GM18517 (cell line): ENCODE data around the gene FGFR3.
"Not testable (repeated sequence)": the region's sequence is repeated elsewhere in the genome, so short reads cannot be mapped to it uniquely, and the experiment has no call there.

Experiments
- ATAC-seq: cut with Tn5 transposase; IDR thresholded peaks from one replicate; pipeline ENCODE4 v1.9.1; 2021; ENCODE audit warnings: mild to moderate bottlenecking, moderate library complexity; ENCODE audit not compliant: unreplicated experiment

The FGFR3 gene

GRCh38 chr4:1815096-1815996 lies 22.3 kb downstream of the FGFR3 start:
- no peak for ATAC-seq

- ATAC-seq, result no peak
Measured at GRCh38 chr4:1815997-1816860, 23.1 kb downstream of the FGFR3 start.

GRCh38 chr4:1819284-1819683 lies 26.2 kb downstream of the FGFR3 start:
- ATAC-seq, result no peak

GRCh38 chr4:1819816-1820215 lies 26.7 kb downstream of the FGFR3 start:
- no peak for ATAC-seq

- no peak for ATAC-seq
Measured at GRCh38 chr4:1821679-1822567, 28.8 kb downstream of the FGFR3 start.

GRCh38 chr4:1822568-1823544 lies 29.8 kb downstream of the FGFR3 start:
- no peak for ATAC-seq

GRCh38 chr4:1823545-1823932 lies 30.4 kb downstream of the FGFR3 start:
- ATAC-seq, result no peak

- no peak for ATAC-seq
Measured at GRCh38 chr4:1824746-1825145, 31.7 kb downstream of the FGFR3 start.

GRCh38 chr4:1825326-1825725 lies 32.2 kb downstream of the FGFR3 start:
- ATAC-seq, result no peak

GRCh38 chr4:1826531-1827350 lies 33.6 kb downstream of the FGFR3 start:
- no peak for ATAC-seq

- ATAC-seq, result no peak
Measured at GRCh38 chr4:1830234-1830633, 37.1 kb downstream of the FGFR3 start.

- ATAC-seq, result no peak
Measured at GRCh38 chr4:1830642-1831228, 37.6 kb downstream of the FGFR3 start.

GRCh38 chr4:1831331-1831730 lies 38.2 kb downstream of the FGFR3 start:
- no peak for ATAC-seq

- no peak for ATAC-seq
Measured at GRCh38 chr4:1832690-1833089, 39.6 kb downstream of the FGFR3 start.

GRCh38 chr4:1833307-1834046 lies 40.4 kb downstream of the FGFR3 start:
- ATAC-seq, result no peak

- no peak for ATAC-seq
Measured at GRCh38 chr4:1834047-1834775, 41.1 kb downstream of the FGFR3 start.

- not testable (repeated sequence) for ATAC-seq
Measured at GRCh38 chr4:1835836-1836235, 42.7 kb downstream of the FGFR3 start.
